WTC11 (cell line): ENCODE data around the gene CACNA1D. TPM values are rescaled to one million over a fixed set of nuclear protein-coding genes. Genes with fewer than 3 reads are reported as not detected.

Experiments
- ATAC-seq: fragments of 200-7000 bp; cut with Tn5 transposase; 2 replicates; pipeline ENCODE4 v1.10.0; 2021; ENCODE audit warnings: mild to moderate bottlenecking, moderate library complexity
- CTCF ChIA-PET: fragments of 300-600 bp; sonication (Branson Sonifier 250); formaldehyde crosslinking; loops from one replicate; lab custom pipeline; 2021; ENCODE audit warnings: antibody characterized with exemption; lab: Charles Lee
- POLR2A ChIA-PET: fragments of 350-600 bp; sonication (Branson Sonifier 250); formaldehyde crosslinking; loops from one replicate; lab custom pipeline; 2021; ENCODE audit warnings: antibody characterized with exemption; lab: Charles Lee
- DNase-seq: peaks from one replicate; pipeline ENCODE4 v3.0.0; 2021; ENCODE audit warnings: low spot score
- H3K27ac Mint-ChIP-seq: 2 replicates; pipeline ENCODE4 v1.8.0; 2021; ENCODE audit warnings: mixed read lengths
- H3K27me3 Mint-ChIP-seq: 2 replicates; pipeline ENCODE4 v1.8.0; 2021; ENCODE audit warnings: low read depth, mild to moderate bottlenecking, moderate library complexity, mixed read lengths
- H3K36me3 Mint-ChIP-seq: 2 replicates; pipeline ENCODE4 v1.8.0; 2021; ENCODE audit warnings: mixed read lengths
- H3K4me1 Mint-ChIP-seq: 2 replicates; pipeline ENCODE4 v1.8.0; 2022; ENCODE audit warnings: mixed read lengths
- H3K4me3 Mint-ChIP-seq: 2 replicates; pipeline ENCODE4 v1.8.0; 2021; ENCODE audit warnings: mild to moderate bottlenecking, moderate library complexity, mixed read lengths
- H3K9me3 Mint-ChIP-seq: 2 replicates; pipeline ENCODE4 v1.8.0; 2021; ENCODE audit warnings: mixed read lengths
- ERG ChIP-seq: fragments of 250-450 bp; sonication (Bioruptor Pico); IDR thresholded peaks from 2 replicates; pipeline ENCODE4 v1.8.0; 2021; ENCODE audit warnings: mild to moderate bottlenecking
- FOXP4 ChIP-seq: sonication (generic); formaldehyde crosslinking; IDR thresholded peaks from 2 replicates; pipeline ENCODE4 v1.8.0; 2022; ENCODE audit warnings: mild to moderate bottlenecking, missing genetic modification reagents
- GABPB1 ChIP-seq: sonication (generic); formaldehyde crosslinking; IDR thresholded peaks from 2 replicates; pipeline ENCODE4 v1.8.1; 2023; ENCODE audit warnings: mild to moderate bottlenecking, missing genetic modification reagents
- HMGA2 ChIP-seq: fragments of 250-450 bp; sonication (Bioruptor Pico); IDR thresholded peaks from 2 replicates; pipeline ENCODE4 v1.4.0; 2021; ENCODE audit warnings: mild to moderate bottlenecking, moderate library complexity
- IRF2 ChIP-seq: sonication (generic); formaldehyde crosslinking; IDR thresholded peaks from 2 replicates; pipeline ENCODE4 v1.8.0; 2022; ENCODE audit warnings: low read depth, missing genetic modification reagents, borderline replicate concordance
- SMAD4 ChIP-seq: sonication (generic); formaldehyde crosslinking; IDR thresholded peaks from 2 replicates; pipeline ENCODE4 v1.8.0; 2022; ENCODE audit warnings: mild to moderate bottlenecking, missing genetic modification reagents
- TEAD1 ChIP-seq: sonication (generic); formaldehyde crosslinking; IDR thresholded peaks from 2 replicates; pipeline ENCODE4 v1.8.0; 2022; ENCODE audit warnings: mild to moderate bottlenecking, missing genetic modification reagents
- ZNF263 ChIP-seq: sonication (generic); formaldehyde crosslinking; IDR thresholded peaks from 2 replicates; pipeline ENCODE4 v1.8.1; 2022; ENCODE audit warnings: low read depth, mild to moderate bottlenecking, moderate library complexity, missing genetic modification reagents
- ZNF512 ChIP-seq: sonication (generic); formaldehyde crosslinking; IDR thresholded peaks from 2 replicates; pipeline ENCODE4 v1.8.1; 2022; ENCODE audit warnings: missing genetic modification reagents, borderline replicate concordance
- total RNA-seq: library from RNA; stranded (reverse); gene quantifications from 3 replicates; pipeline ENCODE4 v1.2.3, GENCODE V29; 2021
- TF ChIP-seq, protein P1 (sequence below): sonication (generic); formaldehyde crosslinking; IDR thresholded peaks from 2 replicates; pipeline ENCODE4 v1.8.1; 2022; ENCODE audit warnings: mild to moderate bottlenecking, moderate library complexity, missing genetic modification reagents
- TF ChIP-seq, protein P2 (sequence below): fragments of 250-450 bp; sonication (Bioruptor Pico); IDR thresholded peaks from 2 replicates; pipeline ENCODE4 v1.9.0; 2021; ENCODE audit warnings: moderate library complexity, mild to moderate bottlenecking, inconsistent platforms, borderline replicate concordance

Gene CACNA1D
- total RNA-seq, 1 experiment from 2014 or later = 2.3 TPM

DNA sequence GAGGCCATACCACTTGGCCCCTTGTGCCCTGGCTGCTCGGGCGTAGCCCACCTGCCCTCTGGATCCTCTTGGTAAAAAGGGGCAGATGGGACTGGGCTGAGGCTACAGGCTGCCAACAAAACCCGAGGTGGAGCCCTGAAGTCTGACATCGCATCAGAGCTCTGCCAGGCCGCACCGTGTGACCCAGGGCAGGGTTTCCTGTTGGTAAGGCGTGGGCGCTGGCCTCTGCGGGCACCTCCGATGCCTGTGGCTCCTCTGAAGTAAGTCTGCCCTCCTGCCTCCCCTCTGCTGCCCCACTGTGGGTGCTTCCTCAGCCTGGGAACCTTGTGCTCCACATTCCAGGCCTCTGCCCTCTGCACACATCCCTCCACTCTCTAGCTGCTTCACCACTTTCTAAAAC is 342.9 kb downstream of the CACNA1D start (continued):
- TF ChIP-seq, protein P1, sequence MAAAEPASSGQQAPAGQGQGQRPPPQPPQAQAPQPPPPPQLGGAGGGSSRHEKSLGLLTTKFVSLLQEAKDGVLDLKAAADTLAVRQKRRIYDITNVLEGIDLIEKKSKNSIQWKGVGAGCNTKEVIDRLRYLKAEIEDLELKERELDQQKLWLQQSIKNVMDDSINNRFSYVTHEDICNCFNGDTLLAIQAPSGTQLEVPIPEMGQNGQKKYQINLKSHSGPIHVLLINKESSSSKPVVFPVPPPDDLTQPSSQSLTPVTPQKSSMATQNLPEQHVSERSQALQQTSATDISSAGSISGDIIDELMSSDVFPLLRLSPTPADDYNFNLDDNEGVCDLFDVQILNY (CRISPR knock-in tag) = no peak

DNA sequence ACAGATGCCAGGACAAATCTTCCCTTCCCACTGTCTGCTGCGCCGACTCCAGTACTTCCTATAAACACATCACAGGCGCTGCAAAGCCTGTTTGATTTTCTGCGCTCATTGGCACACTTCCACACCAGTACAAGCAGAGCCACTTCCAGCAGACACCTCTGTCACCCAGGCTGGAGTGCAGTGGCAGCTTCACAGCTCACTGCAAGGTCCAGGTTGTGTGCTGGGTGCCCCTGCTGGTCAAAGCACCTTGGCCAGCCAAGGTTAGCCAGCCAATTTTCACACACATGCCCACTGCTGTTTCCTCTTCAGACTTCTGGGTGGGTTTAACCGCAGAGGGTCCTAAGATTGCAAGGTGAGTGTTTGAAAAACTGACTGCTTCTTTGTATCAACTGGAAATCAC is 346.9 kb downstream of the CACNA1D start:
- H3K27ac Mint-ChIP-seq = 0 out of 2 replicates have a peak overlapping the region, but pooled peaks have one; percentile 33
- ChIA-PET POLR2A (no interaction called here), CTCF (no interaction called here)

GRCh38 chr3:53842436-53843194 is 348.2 kb downstream of the CACNA1D start:
- POLR2A ChIA-PET = interaction anchor here (0.6 to 1.0 kb wide), 2 partner anchors 15 to 34 kb away, joined by 3 to 4 read pairs; no protein-coding TSS in a partner anchor

More for the DNA sequence above, 346.9 kb downstream of the CACNA1D start:
- no peaks in the 10 kb centered on the region for H3K27me3 Mint-ChIP-seq
- H3K4me3 Mint-ChIP-seq = no peak overlapping the region
- DNase-seq (no peak), ATAC-seq (no peak)
- no peak for TF ChIP-seq FOXP4 (CRISPR knock-in tag)
- TF ChIP-seq, protein P2, sequence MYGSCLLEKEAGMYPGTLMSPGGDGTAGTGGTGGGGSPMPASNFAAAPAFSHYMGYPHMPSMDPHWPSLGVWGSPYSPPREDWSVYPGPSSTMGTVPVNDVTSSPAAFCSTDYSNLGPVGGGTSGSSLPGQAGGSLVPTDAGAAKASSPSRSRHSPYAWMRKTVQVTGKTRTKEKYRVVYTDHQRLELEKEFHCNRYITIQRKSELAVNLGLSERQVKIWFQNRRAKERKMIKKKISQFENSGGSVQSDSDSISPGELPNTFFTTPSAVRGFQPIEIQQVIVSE = no peak
- no peaks in the 10 kb centered on the region for H3K9me3 Mint-ChIP-seq
- peaks cover 35% of the 10 kb centered on the region for H3K4me1 Mint-ChIP-seq
- peaks cover 2% of the 10 kb centered on the region; the same call in 1 of the 2 replicates for H3K36me3 Mint-ChIP-seq

More at GRCh38 chr3:53842436-53843194, 348.2 kb downstream of the CACNA1D start:
- ATAC-seq (no peak), DNase-seq (peak; percentile 31)
- CTCF ChIA-PET = interaction anchor here (1.0 kb wide), 1 partner anchor 26 kb away, joined by 3 read pairs; no protein-coding TSS in a partner anchor
- H3K4me1 Mint-ChIP-seq = peaks cover 40% of the 10 kb centered on the region
- H3K36me3 Mint-ChIP-seq = peaks cover 2% of the 10 kb centered on the region; the same call in 1 of the 2 replicates
- TF ChIP-seq IRF2 (CRISPR knock-in tag) (no peak), TEAD1 (CRISPR knock-in tag) (no peak), ZNF512 (CRISPR knock-in tag) (no peak), SMAD4 (CRISPR knock-in tag) (no peak), HMGA2 (CRISPR knock-in tag) (no peak), GABPB1 (CRISPR knock-in tag) (no peak; the same call in 1 of the 2 replicates), ZNF263 (CRISPR knock-in tag) (peak; percentile 98), FOXP4 (CRISPR knock-in tag) (peak; percentile 24; the same call in 1 of the 2 replicates), ERG (CRISPR knock-in tag) (no peak)
- peaks cover 12% of the 10 kb centered on the region for H3K27me3 Mint-ChIP-seq
- no peak overlapping the region for H3K4me3 Mint-ChIP-seq
- H3K9me3 Mint-ChIP-seq = no peaks in the 10 kb centered on the region
- peak overlapping the region; percentile 14 for H3K27ac Mint-ChIP-seq
